ENCODE measurements around the gene INAFM2. TPM values are rescaled to one million over a fixed set of nuclear protein-coding genes. Genes with fewer than 3 reads are reported as not detected.

INAFM2 gene
- total RNA-seq, 4 donors from 2014 or later, result 39.0 to 41.3 (median 40.7) TPM

DNA sequence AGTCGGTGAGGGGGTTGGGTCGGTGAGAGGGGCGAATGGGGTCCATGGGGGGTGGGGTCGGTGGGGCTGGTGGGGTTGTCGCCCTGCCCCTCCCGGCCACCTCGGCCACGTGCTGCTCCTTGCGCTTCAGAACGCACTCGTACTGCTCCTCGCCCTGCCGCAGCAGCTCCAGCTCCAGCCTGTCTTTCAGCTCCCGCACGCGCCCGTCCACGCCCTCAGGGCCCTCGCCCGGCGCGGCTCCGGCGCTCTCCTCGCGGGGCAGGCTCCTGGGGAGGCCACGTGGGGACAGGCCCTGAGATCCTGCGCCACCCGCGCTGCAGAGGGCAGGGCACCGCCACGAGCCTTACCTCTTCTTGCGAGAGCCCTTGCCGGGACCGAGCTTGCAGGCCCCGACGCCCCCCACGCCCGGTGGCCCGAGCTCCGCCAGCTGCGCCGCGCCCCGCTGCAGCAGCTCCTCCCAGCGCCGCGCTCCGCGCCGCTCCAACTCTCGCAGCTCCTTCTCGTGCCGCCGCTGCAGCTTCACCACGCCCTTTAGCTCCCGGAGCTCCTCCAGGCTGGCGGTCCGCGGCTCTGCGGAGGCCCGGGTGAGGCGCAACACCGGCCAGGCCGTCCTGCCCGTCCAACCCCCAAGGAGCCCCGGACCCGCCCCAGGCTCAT, 32.4 kb upstream of the INAFM2 start:
- Histone ChIP-seq H3K36me3 (no peaks in the 10 kb centered on the region), H3K27me3 (peaks cover 0 to 8% (median 0%) of the 10 kb centered on the region in 4 donors), H3K9me3 (no peaks in the 10 kb centered on the region), H3K27ac (replicated peaks in 1 of 4) (no peak overlapping the region), H3K4me3 (peak overlapping the region; percentile 44 to 57 (median 48)), H3K4me1 (peaks cover 14 to 27% (median 20%) of the 10 kb centered on the region in 4 donors)
- no peak for TF ChIP-seq EP300 (IDR thresholded peaks at IDR 0.05)
- no peak for TF ChIP-seq POLR2A (IDR thresholded peaks at IDR 0.05; ENCODE audit: low read depth)
- TF ChIP-seq POLR2AphosphoS5 (IDR thresholded peaks at IDR 0.05), result no peak
- TF ChIP-seq, protein P1, sequence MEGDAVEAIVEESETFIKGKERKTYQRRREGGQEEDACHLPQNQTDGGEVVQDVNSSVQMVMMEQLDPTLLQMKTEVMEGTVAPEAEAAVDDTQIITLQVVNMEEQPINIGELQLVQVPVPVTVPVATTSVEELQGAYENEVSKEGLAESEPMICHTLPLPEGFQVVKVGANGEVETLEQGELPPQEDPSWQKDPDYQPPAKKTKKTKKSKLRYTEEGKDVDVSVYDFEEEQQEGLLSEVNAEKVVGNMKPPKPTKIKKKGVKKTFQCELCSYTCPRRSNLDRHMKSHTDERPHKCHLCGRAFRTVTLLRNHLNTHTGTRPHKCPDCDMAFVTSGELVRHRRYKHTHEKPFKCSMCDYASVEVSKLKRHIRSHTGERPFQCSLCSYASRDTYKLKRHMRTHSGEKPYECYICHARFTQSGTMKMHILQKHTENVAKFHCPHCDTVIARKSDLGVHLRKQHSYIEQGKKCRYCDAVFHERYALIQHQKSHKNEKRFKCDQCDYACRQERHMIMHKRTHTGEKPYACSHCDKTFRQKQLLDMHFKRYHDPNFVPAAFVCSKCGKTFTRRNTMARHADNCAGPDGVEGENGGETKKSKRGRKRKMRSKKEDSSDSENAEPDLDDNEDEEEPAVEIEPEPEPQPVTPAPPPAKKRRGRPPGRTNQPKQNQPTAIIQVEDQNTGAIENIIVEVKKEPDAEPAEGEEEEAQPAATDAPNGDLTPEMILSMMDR (IDR thresholded peaks at IDR 0.05), result no peak
- no peak for DNase-seq (ENCODE audit: extremely low spot score)
- intact Hi-C loops (cut with DNase I), result no loop called here
- 50% methylated on average over 44 of the region's 68 CpGs for WGBS

DNA sequence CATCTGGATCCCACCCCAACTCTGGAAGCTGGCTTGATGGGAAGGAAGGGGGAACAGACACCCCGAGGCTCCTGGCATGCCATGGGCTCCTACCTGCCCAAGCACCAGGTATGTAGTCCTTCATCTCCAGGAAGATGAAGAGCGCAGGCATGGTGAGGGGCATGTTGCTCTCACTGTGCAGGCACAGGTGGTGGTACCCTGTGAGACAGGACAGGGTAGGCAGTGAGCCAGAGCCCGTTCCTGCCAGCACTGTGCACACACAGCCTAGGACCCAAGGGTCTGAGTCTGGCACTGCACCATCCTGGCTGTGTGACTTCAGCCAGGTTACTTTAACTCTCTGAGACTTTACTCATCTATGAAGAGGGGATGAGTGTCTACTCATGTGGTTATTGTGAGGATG, 31.2 kb upstream of the INAFM2 start:
- TF ChIP-seq POLR2AphosphoS5 (IDR thresholded peaks at IDR 0.05) (no peak), EP300 (IDR thresholded peaks at IDR 0.05) (no peak), POLR2A (IDR thresholded peaks at IDR 0.05; ENCODE audit: low read depth) (no peak)
- TF ChIP-seq, protein P1 (IDR thresholded peaks at IDR 0.05), result no peak
- H3K36me3 ChIP-seq, result no peaks in the 10 kb centered on the region
- peaks cover 0 to 1% (median 0%) of the 10 kb centered on the region in 4 donors for H3K27me3 ChIP-seq
- no CpG with 5 or more reads among the region's 3 CpGs for WGBS
- intact Hi-C loops (cut with DNase I), result no loop called here
- no peaks in the 10 kb centered on the region for H3K9me3 ChIP-seq
- no peak overlapping the region for H3K4me3 ChIP-seq
- no peak for DNase-seq (ENCODE audit: extremely low spot score)
- H3K4me1 ChIP-seq, result peaks cover 14 to 32% (median 22%) of the 10 kb centered on the region in 4 donors
- no peak overlapping the region for H3K27ac ChIP-seq (replicated peaks in 1 of 4)

- no peaks in the 10 kb centered on the region for H3K36me3 ChIP-seq
- TF ChIP-seq EP300 (IDR thresholded peaks at IDR 0.05) (no peak), POLR2A (IDR thresholded peaks at IDR 0.05; ENCODE audit: low read depth) (no peak), POLR2AphosphoS5 (IDR thresholded peaks at IDR 0.05) (no peak)
- TF ChIP-seq, protein P1 (IDR thresholded peaks at IDR 0.05), result no peak
Measured at GRCh38 chr15:40293006-40293405, 30.5 kb upstream of the INAFM2 start.

GRCh38 chr15:40293905-40294895, 29.3 kb upstream of the INAFM2 start:
- intact Hi-C loops (cut with DNase I), result no loop called here
- TF ChIP-seq, protein P1 (IDR thresholded peaks at IDR 0.05), result no peak
- TF ChIP-seq POLR2AphosphoS5 (IDR thresholded peaks at IDR 0.05), result no peak
- TF ChIP-seq POLR2A (IDR thresholded peaks at IDR 0.05; ENCODE audit: low read depth), result no peak
- Histone ChIP-seq H3K27me3 (no peaks in the 10 kb centered on the region), H3K4me3 (no peak overlapping the region), H3K4me1 (peaks cover 14 to 32% (median 22%) of the 10 kb centered on the region in 4 donors), H3K9me3 (no peaks in the 10 kb centered on the region), H3K27ac (replicated peaks in 1 of 4) (no peak overlapping the region), H3K36me3 (no peaks in the 10 kb centered on the region)
- no peak for DNase-seq (ENCODE audit: extremely low spot score)
- 91% methylated on average over 19 of the region's 20 CpGs for WGBS

More at GRCh38 chr15:40293006-40293405, 30.5 kb upstream of the INAFM2 start:
- intact Hi-C loops (cut with DNase I), result no loop called here
- Histone ChIP-seq H3K27me3 (no peaks in the 10 kb centered on the region), H3K4me3 (no peak overlapping the region), H3K9me3 (no peaks in the 10 kb centered on the region), H3K4me1 (peaks cover 14 to 32% (median 22%) of the 10 kb centered on the region in 4 donors), H3K27ac (replicated peaks in 1 of 4) (no peak overlapping the region)
- no peak for DNase-seq (ENCODE audit: extremely low spot score)

Measured in esophagus muscularis mucosa (tissue), 4 donors.